ENCODE results near the gene FARS2. TPM values are rescaled to one million over a fixed set of nuclear protein-coding genes. Genes with fewer than 3 reads are reported as not detected.

The FARS2 gene
- total and polyA plus RNA-seq, 2 of the 13 experiments (the other 11 are each of a cell fraction or from before 2014, with no cell fraction given), result 15.4 to 26.0 TPM

DNA sequence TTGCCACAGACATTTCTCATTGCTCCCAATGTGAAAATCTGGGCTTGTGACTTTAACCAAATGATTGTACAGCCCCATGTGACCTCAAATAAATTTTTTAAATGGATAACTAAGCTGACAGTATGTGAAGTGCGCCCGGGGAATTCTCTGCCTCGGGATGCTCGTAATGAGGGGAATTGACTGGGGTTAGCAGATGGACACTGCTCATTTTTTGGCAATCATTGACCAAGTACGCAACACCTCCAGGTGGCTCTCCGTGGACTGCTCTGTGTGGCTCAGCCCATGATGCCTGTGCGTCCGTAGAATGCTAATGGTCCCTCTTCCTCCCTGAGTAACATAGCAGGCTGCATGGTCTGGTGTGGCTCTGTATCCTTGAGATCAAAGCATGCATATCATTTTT is 42.4 kb downstream of the FARS2 start:
- no peak overlapping the region for H2AFZ ChIP-seq (ENCODE audit: low read length)
- H3K4me1 ChIP-seq (ENCODE audit: insufficient read depth, low read length), result peaks cover 15% of the 10 kb centered on the region
- intact Hi-C loops (cut with micrococcal nuclease; ENCODE audit: unreplicated experiment) (loop anchor here (1.0 to 2.0 kb wide), 4 partner anchors 42 to 246 kb away; partner anchors contain the start of gene FARS2), in situ Hi-C loops (cut with HindIII; ENCODE audit: extremely low pct_ligation_motif_present, low pct_unique_long_range_greater_than_20kb) (loop anchor here (5.0 kb wide), 2 partner anchors 86 to 161 kb away; no protein-coding TSS in a partner anchor)
- H3K9ac ChIP-seq (ENCODE audit: insufficient read depth, low read depth, low read length), result no peak overlapping the region
- FAIRE-seq (no peak), ATAC-seq (peak; percentile 20; the same call in 1 of the 3 replicates), DNase-seq (ENCODE audit: low spot score) (no peak)
- H3K9me3 ChIP-seq (ENCODE audit: low read length), result no peaks in the 10 kb centered on the region
- no TSS peak for BruUV-seq (replicated peaks)
- 91% methylated on average over 8 of the region's 8 CpGs for WGBS (ENCODE audit: low lambda C conversion rate)
- peak overlapping the region; percentile 13; the same call in 1 of the 2 replicates for H3K4me2 ChIP-seq (ENCODE audit: low read depth, low read length)
- ChIA-PET POLR2A (no interaction called here), CTCF (ENCODE audit: low intra/inter-chr PET ratio, low total read pairs) (interaction anchor here (1.0 to 2.1 kb wide), 4 partner anchors 89 to 273 kb away, joined by 3 to 19 read pairs (median 10); no protein-coding TSS in a partner anchor)
- H3K36me3 ChIP-seq (replicated peaks in 1 of 2; ENCODE audit: control insufficient read depth in 1 of 2, insufficient read depth in 2 of 2, low read length in 2 of 2), result no peaks in the 10 kb centered on the region
- H4K20me1 ChIP-seq (ENCODE audit: insufficient read depth, low read length), result no peaks in the 10 kb centered on the region
- H3K4me3 ChIP-seq (replicated peaks in 1 of 3; ENCODE audit: insufficient read depth in 1 of 3, low read depth in 2 of 3, low read length in 3 of 3), result no peak overlapping the region
- H3K79me2 ChIP-seq (ENCODE audit: insufficient read depth, low read length), result peaks cover 5% of the 10 kb centered on the region
- H3K27ac ChIP-seq (ENCODE audit: extremely low read length, insufficient read depth, low read length), result no peak overlapping the region
- no peaks in the 10 kb centered on the region for H3K27me3 ChIP-seq (ENCODE audit: control insufficient read depth in 1 of 2, insufficient read depth in 2 of 2, low read length in 2 of 2)
- TF ChIP-seq ETV6 (CRISPR knock-in tag; conservative IDR thresholded peaks at IDR 0.05) (no peak), ZNF788 (CRISPR knock-in tag; IDR thresholded peaks at IDR 0.05; ENCODE audit: borderline replicate concordance) (no peak), GMEB2 (CRISPR knock-in tag; IDR thresholded peaks at IDR 0.05; ENCODE audit: low read depth) (no peak), TARDBP (CRISPR knock-in tag; IDR thresholded peaks at IDR 0.05) (no peak), ZNF547 (CRISPR knock-in tag; IDR thresholded peaks at IDR 0.05) (no peak), ZNF296 (CRISPR knock-in tag; conservative IDR thresholded peaks at IDR 0.05) (no peak), ATF7 (IDR thresholded peaks at IDR 0.05) (no peak), ATF7 (CRISPR knock-in tag; IDR thresholded peaks at IDR 0.05) (no peak), ZFP41 (CRISPR knock-in tag; IDR thresholded peaks at IDR 0.05; ENCODE audit: borderline replicate concordance) (no peak), ZNF792 (CRISPR knock-in tag; IDR thresholded peaks at IDR 0.05) (no peak)
- TF ChIP-seq, protein P1, sequence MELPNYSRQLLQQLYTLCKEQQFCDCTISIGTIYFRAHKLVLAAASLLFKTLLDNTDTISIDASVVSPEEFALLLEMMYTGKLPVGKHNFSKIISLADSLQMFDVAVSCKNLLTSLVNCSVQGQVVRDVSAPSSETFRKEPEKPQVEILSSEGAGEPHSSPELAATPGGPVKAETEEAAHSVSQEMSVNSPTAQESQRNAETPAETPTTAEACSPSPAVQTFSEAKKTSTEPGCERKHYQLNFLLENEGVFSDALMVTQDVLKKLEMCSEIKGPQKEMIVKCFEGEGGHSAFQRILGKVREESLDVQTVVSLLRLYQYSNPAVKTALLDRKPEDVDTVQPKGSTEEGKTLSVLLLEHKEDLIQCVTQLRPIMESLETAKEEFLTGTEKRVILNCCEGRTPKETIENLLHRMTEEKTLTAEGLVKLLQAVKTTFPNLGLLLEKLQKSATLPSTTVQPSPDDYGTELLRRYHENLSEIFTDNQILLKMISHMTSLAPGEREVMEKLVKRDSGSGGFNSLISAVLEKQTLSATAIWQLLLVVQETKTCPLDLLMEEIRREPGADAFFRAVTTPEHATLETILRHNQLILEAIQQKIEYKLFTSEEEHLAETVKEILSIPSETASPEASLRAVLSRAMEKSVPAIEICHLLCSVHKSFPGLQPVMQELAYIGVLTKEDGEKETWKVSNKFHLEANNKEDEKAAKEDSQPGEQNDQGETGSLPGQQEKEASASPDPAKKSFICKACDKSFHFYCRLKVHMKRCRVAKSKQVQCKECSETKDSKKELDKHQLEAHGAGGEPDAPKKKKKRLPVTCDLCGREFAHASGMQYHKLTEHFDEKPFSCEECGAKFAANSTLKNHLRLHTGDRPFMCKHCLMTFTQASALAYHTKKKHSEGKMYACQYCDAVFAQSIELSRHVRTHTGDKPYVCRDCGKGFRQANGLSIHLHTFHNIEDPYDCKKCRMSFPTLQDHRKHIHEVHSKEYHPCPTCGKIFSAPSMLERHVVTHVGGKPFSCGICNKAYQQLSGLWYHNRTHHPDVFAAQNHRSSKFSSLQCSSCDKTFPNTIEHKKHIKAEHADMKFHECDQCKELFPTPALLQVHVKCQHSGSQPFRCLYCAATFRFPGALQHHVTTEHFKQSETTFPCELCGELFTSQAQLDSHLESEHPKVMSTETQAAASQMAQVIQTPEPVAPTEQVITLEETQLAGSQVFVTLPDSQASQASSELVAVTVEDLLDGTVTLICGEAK (IDR thresholded peaks at IDR 0.05), result no peak
- TF ChIP-seq, protein P1 (CRISPR knock-in tag; IDR thresholded peaks at IDR 0.05), result no peak
- TF ChIP-seq, protein P2, sequence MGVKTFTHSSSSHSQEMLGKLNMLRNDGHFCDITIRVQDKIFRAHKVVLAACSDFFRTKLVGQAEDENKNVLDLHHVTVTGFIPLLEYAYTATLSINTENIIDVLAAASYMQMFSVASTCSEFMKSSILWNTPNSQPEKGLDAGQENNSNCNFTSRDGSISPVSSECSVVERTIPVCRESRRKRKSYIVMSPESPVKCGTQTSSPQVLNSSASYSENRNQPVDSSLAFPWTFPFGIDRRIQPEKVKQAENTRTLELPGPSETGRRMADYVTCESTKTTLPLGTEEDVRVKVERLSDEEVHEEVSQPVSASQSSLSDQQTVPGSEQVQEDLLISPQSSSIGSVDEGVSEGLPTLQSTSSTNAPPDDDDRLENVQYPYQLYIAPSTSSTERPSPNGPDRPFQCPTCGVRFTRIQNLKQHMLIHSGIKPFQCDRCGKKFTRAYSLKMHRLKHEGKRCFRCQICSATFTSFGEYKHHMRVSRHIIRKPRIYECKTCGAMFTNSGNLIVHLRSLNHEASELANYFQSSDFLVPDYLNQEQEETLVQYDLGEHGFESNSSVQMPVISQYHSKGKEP (CRISPR knock-in tag; IDR thresholded peaks at IDR 0.05), result no peak

Measured in HepG2 (cell line).